Measurements from ENCODE around the gene RFPL2.
A peak's percentile ranks its signal among the peaks of the same experiment; 100 is the strongest.
"Not testable (repeated sequence)": the region's sequence is repeated elsewhere in the genome, so short reads cannot be mapped to it uniquely, and the experiment has no call there.

The RFPL2 gene

GRCh38 chr22:32160411-32160810 is 44.5 kb downstream of the RFPL2 start:
- not testable (repeated sequence) for DNase-seq

- DNase-seq = no peak
Measured at GRCh38 chr22:32158712-32159533, 46.0 kb downstream of the RFPL2 start, which contains the start of gene C22orf42. Gene C22orf42, minus strand, starts transcription at chr22:32159303. Its CDS starts 88 bp downstream, at chr22:32159215.

- DNase-seq = not testable (repeated sequence)
Measured at GRCh38 chr22:32157632-32158031, 47.2 kb downstream of the RFPL2 start.

GRCh38 chr22:32154727-32155126 is 50.1 kb downstream of the RFPL2 start:
- DNase-seq = not testable (repeated sequence)

GRCh38 chr22:32151641-32152040 is 53.2 kb downstream of the RFPL2 start:
- DNase-seq = not testable (repeated sequence)

GRCh38 chr22:32150647-32151046 is 54.2 kb downstream of the RFPL2 start:
- DNase-seq = not testable (repeated sequence)

GRCh38 chr22:32148372-32148771 is 56.5 kb downstream of the RFPL2 start:
- not testable (repeated sequence) for DNase-seq

- DNase-seq = not testable (repeated sequence)
Measured at GRCh38 chr22:32147128-32147527, 57.7 kb downstream of the RFPL2 start.

- DNase-seq = peak; percentile 69
Measured at GRCh38 chr22:32144496-32145274, 60.2 kb downstream of the RFPL2 start.

- DNase-seq = peak; percentile 12
Measured at GRCh38 chr22:32142600-32142999, 62.3 kb downstream of the RFPL2 start.

GRCh38 chr22:32140688-32141087 is 64.2 kb downstream of the RFPL2 start:
- not testable (repeated sequence) for DNase-seq

Measured in KG1 (cell line).